Measurements from ENCODE around the gene MROH8.

DNA sequence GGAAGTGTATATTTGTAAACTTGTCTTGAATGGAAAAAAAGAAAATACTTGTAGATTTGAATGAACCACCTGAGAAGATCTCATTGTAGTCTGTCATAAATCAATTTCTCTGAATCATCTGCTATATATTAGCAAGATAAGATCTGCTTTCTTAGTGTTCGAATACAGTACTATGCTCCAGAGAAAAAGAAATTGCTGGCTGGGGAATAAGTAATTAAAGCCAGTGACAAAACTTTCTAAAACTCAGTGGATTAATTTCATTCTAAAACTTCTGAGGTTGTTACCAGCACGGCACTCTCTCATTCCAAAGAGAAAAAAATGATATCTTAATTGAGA lies 22.4 kb upstream of the MROH8 start:
- TF ChIP-seq, protein P1, sequence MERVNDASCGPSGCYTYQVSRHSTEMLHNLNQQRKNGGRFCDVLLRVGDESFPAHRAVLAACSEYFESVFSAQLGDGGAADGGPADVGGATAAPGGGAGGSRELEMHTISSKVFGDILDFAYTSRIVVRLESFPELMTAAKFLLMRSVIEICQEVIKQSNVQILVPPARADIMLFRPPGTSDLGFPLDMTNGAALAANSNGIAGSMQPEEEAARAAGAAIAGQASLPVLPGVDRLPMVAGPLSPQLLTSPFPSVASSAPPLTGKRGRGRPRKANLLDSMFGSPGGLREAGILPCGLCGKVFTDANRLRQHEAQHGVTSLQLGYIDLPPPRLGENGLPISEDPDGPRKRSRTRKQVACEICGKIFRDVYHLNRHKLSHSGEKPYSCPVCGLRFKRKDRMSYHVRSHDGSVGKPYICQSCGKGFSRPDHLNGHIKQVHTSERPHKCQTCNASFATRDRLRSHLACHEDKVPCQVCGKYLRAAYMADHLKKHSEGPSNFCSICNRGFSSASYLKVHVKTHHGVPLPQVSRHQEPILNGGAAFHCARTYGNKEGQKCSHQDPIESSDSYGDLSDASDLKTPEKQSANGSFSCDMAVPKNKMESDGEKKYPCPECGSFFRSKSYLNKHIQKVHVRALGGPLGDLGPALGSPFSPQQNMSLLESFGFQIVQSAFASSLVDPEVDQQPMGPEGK (CRISPR knock-in tag; IDR thresholded peaks at IDR 0.05; ENCODE audit: borderline replicate concordance), result no peak
- TF ChIP-seq PPARA (CRISPR knock-in tag; IDR thresholded peaks at IDR 0.05; ENCODE audit: borderline replicate concordance) (no peak), ZFP3 (CRISPR knock-in tag; IDR thresholded peaks at IDR 0.05) (no peak), ZNF70 (CRISPR knock-in tag; IDR thresholded peaks at IDR 0.05) (no peak), ZNF8 (CRISPR knock-in tag; IDR thresholded peaks at IDR 0.05) (no peak), ARNTL (CRISPR knock-in tag; IDR thresholded peaks at IDR 0.05; ENCODE audit: borderline replicate concordance, low read depth) (no peak), ZNF565 (CRISPR knock-in tag; conservative IDR thresholded peaks at IDR 0.05; ENCODE audit: low read depth) (no peak), BACH2 (CRISPR knock-in tag; IDR thresholded peaks at IDR 0.05; ENCODE audit: borderline replicate concordance) (no peak), OSR1 (CRISPR knock-in tag; IDR thresholded peaks at IDR 0.05) (no peak), RARB (CRISPR knock-in tag; IDR thresholded peaks at IDR 0.05) (no peak), ZFP30 (CRISPR knock-in tag; IDR thresholded peaks at IDR 0.05) (no peak), SNAI2 (CRISPR knock-in tag; IDR thresholded peaks at IDR 0.05) (no peak), GLIS3 (CRISPR knock-in tag; IDR thresholded peaks at IDR 0.05) (no peak)
- TF ChIP-seq, protein P2, sequence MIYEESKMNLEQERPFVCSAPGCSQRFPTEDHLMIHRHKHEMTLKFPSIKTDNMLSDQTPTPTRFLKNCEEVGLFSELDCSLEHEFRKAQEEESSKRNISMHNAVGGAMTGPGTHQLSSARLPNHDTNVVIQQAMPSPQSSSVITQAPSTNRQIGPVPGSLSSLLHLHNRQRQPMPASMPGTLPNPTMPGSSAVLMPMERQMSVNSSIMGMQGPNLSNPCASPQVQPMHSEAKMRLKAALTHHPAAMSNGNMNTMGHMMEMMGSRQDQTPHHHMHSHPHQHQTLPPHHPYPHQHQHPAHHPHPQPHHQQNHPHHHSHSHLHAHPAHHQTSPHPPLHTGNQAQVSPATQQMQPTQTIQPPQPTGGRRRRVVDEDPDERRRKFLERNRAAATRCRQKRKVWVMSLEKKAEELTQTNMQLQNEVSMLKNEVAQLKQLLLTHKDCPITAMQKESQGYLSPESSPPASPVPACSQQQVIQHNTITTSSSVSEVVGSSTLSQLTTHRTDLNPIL (CRISPR knock-in tag; IDR thresholded peaks at IDR 0.05; ENCODE audit: low read depth), result no peak

Data from SK-N-SH treated with all-trans-retinoic acid at 6 μM for 48 hours (cell line).